ENCODE measurements around the gene COL26A1. TPM values are rescaled to one million over a fixed set of nuclear protein-coding genes. Genes with fewer than 3 reads are reported as not detected.

The COL26A1 gene
- total RNA-seq, 1 experiment from 2014 or later = not detected

GRCh38 chr7:101550641-101551541 is 188.2 kb downstream of the COL26A1 start:
- H3K27ac ChIP-seq (ENCODE audit: low read length) = no peak overlapping the region
- no peak overlapping the region for H2AFZ ChIP-seq (ENCODE audit: low read length)
- no peaks in the 10 kb centered on the region for H3K36me3 ChIP-seq (ENCODE audit: low read depth, low read length)
- no peaks in the 10 kb centered on the region for H3K9me3 ChIP-seq (ENCODE audit: low read length)
- ChIA-PET CTCF (no interaction called here), POLR2A (ENCODE audit: unreplicated experiment) (no interaction called here)
- no peak overlapping the region for H3K4me3 ChIP-seq (ENCODE audit: low read length)
- H4K20me1 ChIP-seq (ENCODE audit: low read length) = no peaks in the 10 kb centered on the region
- no peak overlapping the region for H3K4me2 ChIP-seq (ENCODE audit: low read length)
- no peak overlapping the region for H3K9ac ChIP-seq (ENCODE audit: low read length)
- ATAC-seq = no peak
- H3K9me2 ChIP-seq (replicated peaks; ENCODE audit: low read length) = no peaks in the 10 kb centered on the region
- no peaks in the 10 kb centered on the region for H3K4me1 ChIP-seq (ENCODE audit: insufficient read depth, low read length)
- no peaks in the 10 kb centered on the region for H3K79me2 ChIP-seq (ENCODE audit: low read length)
- BruUV-seq (replicated peaks) = no TSS peak
- no peaks in the 10 kb centered on the region for H3F3A ChIP-seq (ENCODE audit: low read length, unreplicated experiment)
- TF ChIP-seq EZH2 (IDR thresholded peaks at IDR 0.05; ENCODE audit: low read length, unreplicated experiment) (no peak), CTCF (conservative IDR thresholded peaks at IDR 0.05; ENCODE audit: low read depth, low read length) (no peak), EZH2phosphoT487 (IDR thresholded peaks at IDR 0.05; ENCODE audit: borderline replicate concordance, low read length) (no peak)
- no peak for DNase-seq
- intact Hi-C loops (cut with micrococcal nuclease) = no loop called here
- H3K27me3 ChIP-seq (ENCODE audit: low read length) = no peaks in the 10 kb centered on the region

DNA sequence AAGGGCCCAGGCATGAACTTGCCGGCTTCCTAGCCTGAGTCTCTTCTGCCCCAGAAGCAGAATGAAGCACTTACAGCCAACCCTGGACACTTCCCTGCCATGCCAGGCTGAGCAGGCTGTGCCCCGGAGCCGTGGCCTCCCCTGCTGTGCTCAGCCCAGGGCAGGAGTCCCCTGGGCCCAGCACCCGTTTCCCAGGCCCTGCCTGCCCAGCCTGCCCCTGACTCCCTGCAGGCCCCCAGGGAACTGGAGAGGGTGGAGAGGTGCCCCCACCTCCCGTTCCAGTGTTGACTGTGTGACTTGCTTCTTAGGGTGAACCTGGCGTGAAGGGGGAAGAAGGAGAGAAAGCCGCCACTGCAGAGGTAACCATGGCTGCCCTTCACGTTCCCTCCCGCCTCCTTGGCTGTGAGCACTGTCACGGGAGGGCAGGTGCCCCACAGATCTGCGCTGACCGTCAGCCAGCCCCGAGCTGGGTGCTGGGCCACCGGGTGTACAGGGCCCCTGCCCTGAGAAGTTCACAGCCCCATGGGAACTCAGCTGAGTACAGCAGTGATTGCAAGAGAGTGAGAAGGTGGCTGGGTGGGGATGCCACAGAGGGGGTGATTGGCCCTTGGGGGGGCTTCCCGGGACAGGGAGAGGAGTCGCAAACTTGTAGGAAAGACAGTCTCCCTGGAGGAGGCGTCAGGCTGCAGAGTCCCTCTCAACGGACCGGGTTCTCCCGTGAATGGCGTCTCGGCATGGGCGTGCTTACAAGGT is 190.5 kb downstream of the COL26A1 start:
- ChIA-PET CTCF (no interaction called here), POLR2A (ENCODE audit: unreplicated experiment) (no interaction called here)
- no peak for TF ChIP-seq CTCF (conservative IDR thresholded peaks at IDR 0.05; ENCODE audit: low read depth, low read length)
- TF ChIP-seq EZH2phosphoT487 (IDR thresholded peaks at IDR 0.05; ENCODE audit: borderline replicate concordance, low read length) = no peak
- TF ChIP-seq EZH2 (IDR thresholded peaks at IDR 0.05; ENCODE audit: low read length, unreplicated experiment) = no peak
- intact Hi-C loops (cut with micrococcal nuclease) = no loop called here
- Histone ChIP-seq H3K4me3 (ENCODE audit: low read length) (no peak overlapping the region), H3K9me3 (ENCODE audit: low read length) (no peaks in the 10 kb centered on the region), H3F3A (ENCODE audit: low read length, unreplicated experiment) (no peaks in the 10 kb centered on the region), H2AFZ (ENCODE audit: low read length) (no peak overlapping the region), H3K27ac (ENCODE audit: low read length) (no peak overlapping the region), H3K79me2 (ENCODE audit: low read length) (no peaks in the 10 kb centered on the region), H3K9ac (ENCODE audit: low read length) (no peak overlapping the region), H3K36me3 (ENCODE audit: low read depth, low read length) (no peaks in the 10 kb centered on the region), H3K4me2 (ENCODE audit: low read length) (no peak overlapping the region), H3K27me3 (ENCODE audit: low read length) (no peaks in the 10 kb centered on the region), H3K4me1 (ENCODE audit: insufficient read depth, low read length) (no peaks in the 10 kb centered on the region), H4K20me1 (ENCODE audit: low read length) (no peaks in the 10 kb centered on the region), H3K9me2 (replicated peaks; ENCODE audit: low read length) (no peaks in the 10 kb centered on the region)
- DNase-seq (no peak), ATAC-seq (no peak)
- BruUV-seq (replicated peaks) = no TSS peak

Measured in PC-3 (cell line).